ENCODE measurements around the gene ADAP1.

Gene ADAP1

DNA sequence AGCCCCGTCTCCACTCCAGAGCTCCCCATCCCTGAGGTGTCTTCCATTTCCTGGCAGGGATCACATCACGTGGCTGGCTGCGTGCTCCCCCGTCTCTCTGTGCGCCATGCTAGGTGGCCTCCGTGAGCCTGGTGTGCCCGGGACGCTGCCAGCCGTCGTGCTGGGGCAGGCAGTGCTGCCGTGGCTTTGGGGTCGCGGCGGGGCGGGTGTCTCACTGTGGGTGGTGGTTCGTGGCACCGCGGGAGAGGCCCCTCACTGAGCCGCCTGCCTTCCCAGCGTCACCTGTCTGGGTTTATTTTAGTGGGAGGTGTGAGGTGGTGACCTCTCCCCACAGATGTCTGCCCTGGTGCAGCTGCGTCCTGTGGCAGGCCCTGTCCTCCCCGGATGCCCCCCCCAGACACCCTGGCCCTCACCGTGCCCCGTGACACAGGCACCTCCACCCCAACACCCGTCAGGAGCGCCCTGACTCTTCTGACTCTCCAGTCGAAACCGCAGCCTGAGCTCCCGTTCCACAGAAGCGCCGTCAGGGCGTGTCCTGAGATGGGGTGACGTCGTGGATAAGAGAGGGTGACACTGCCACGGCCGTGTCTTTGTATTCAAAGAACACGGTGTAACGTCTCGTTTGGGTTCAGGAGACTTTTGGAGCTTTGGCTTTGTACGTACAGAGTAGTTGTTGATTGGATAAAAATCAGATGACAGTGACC is 60.2 kb downstream of the ADAP1 start:
- H2AFZ ChIP-seq (ENCODE audit: low read depth, low read length, severe bottlenecking), result no peak overlapping the region
- H3K9ac ChIP-seq (ENCODE audit: low read length), result no peak overlapping the region
- H3K4me2 ChIP-seq (ENCODE audit: low read depth, low read length, poor library complexity, severe bottlenecking), result no peak overlapping the region
- H3K27me3 ChIP-seq (ENCODE audit: low read length), result no peaks in the 10 kb centered on the region
- no peak overlapping the region for H3K27ac ChIP-seq (ENCODE audit: low read depth, low read length)
- H3K9me2 ChIP-seq (replicated peaks; ENCODE audit: insufficient read depth, low read length), result no peaks in the 10 kb centered on the region
- H3K36me3 ChIP-seq (ENCODE audit: low read length), result no peaks in the 10 kb centered on the region
- H3K79me2 ChIP-seq (ENCODE audit: insufficient read depth, low read length), result no peaks in the 10 kb centered on the region
- no peak for TF ChIP-seq EZH2phosphoT487 (conservative IDR thresholded peaks at IDR 0.05; ENCODE audit: low read length)
- TF ChIP-seq, protein P1, sequence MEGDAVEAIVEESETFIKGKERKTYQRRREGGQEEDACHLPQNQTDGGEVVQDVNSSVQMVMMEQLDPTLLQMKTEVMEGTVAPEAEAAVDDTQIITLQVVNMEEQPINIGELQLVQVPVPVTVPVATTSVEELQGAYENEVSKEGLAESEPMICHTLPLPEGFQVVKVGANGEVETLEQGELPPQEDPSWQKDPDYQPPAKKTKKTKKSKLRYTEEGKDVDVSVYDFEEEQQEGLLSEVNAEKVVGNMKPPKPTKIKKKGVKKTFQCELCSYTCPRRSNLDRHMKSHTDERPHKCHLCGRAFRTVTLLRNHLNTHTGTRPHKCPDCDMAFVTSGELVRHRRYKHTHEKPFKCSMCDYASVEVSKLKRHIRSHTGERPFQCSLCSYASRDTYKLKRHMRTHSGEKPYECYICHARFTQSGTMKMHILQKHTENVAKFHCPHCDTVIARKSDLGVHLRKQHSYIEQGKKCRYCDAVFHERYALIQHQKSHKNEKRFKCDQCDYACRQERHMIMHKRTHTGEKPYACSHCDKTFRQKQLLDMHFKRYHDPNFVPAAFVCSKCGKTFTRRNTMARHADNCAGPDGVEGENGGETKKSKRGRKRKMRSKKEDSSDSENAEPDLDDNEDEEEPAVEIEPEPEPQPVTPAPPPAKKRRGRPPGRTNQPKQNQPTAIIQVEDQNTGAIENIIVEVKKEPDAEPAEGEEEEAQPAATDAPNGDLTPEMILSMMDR (IDR thresholded peaks at IDR 0.05; ENCODE audit: insufficient read depth, low read length, poor library complexity, severe bottlenecking), result no peak
- no peaks in the 10 kb centered on the region for H4K20me1 ChIP-seq (ENCODE audit: low read depth, low read length)
- no peaks in the 10 kb centered on the region for H3K9me3 ChIP-seq (ENCODE audit: insufficient read depth, low read length)
- no peaks in the 10 kb centered on the region for H3F3A ChIP-seq (ENCODE audit: insufficient read depth)
- no peak overlapping the region for H3K4me3 ChIP-seq (ENCODE audit: insufficient read depth, low read length, poor library complexity, severe bottlenecking)

DNA sequence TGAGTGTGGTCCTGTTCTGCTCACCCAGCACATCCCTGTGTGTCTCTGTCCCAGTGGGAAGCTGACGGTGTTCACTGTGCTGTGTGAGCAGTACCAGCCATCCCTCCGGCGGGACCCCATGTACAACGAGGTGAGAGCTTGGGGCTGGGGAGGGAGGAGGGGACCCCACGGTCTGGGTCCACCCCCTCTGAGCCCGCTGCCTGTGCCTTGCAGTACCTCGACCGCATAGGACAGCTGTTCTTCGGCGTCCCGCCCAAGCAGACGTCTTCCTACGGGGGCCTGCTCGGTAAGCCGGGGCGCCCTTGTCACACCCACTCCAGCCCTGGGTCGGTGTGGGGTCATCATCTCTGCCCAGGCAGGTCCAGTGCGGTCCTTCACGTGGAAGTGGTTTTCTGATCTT is 60.8 kb downstream of the ADAP1 start:
- no peaks in the 10 kb centered on the region for H3K9me2 ChIP-seq (replicated peaks; ENCODE audit: insufficient read depth, low read length)
- H3K79me2 ChIP-seq (ENCODE audit: insufficient read depth, low read length), result peaks cover 4% of the 10 kb centered on the region; the same call in 1 of the 2 replicates
- no peak overlapping the region for H3K4me3 ChIP-seq (ENCODE audit: insufficient read depth, low read length, poor library complexity, severe bottlenecking)
- H3K27ac ChIP-seq (ENCODE audit: low read depth, low read length), result no peak overlapping the region
- H3K4me2 ChIP-seq (ENCODE audit: low read depth, low read length, poor library complexity, severe bottlenecking), result no peak overlapping the region
- no peaks in the 10 kb centered on the region for H4K20me1 ChIP-seq (ENCODE audit: low read depth, low read length)
- H3K27me3 ChIP-seq (ENCODE audit: low read length), result no peaks in the 10 kb centered on the region
- no peaks in the 10 kb centered on the region for H3F3A ChIP-seq (ENCODE audit: insufficient read depth)
- no peak overlapping the region for H3K9ac ChIP-seq (ENCODE audit: low read length)
- TF ChIP-seq, protein P1 (IDR thresholded peaks at IDR 0.05; ENCODE audit: insufficient read depth, low read length, poor library complexity, severe bottlenecking), result no peak
- no peak for TF ChIP-seq EZH2phosphoT487 (conservative IDR thresholded peaks at IDR 0.05; ENCODE audit: low read length)
- H2AFZ ChIP-seq (ENCODE audit: low read depth, low read length, severe bottlenecking), result no peak overlapping the region
- H3K9me3 ChIP-seq (ENCODE audit: insufficient read depth, low read length), result no peaks in the 10 kb centered on the region
- no peaks in the 10 kb centered on the region for H3K36me3 ChIP-seq (ENCODE audit: low read length)

DNA sequence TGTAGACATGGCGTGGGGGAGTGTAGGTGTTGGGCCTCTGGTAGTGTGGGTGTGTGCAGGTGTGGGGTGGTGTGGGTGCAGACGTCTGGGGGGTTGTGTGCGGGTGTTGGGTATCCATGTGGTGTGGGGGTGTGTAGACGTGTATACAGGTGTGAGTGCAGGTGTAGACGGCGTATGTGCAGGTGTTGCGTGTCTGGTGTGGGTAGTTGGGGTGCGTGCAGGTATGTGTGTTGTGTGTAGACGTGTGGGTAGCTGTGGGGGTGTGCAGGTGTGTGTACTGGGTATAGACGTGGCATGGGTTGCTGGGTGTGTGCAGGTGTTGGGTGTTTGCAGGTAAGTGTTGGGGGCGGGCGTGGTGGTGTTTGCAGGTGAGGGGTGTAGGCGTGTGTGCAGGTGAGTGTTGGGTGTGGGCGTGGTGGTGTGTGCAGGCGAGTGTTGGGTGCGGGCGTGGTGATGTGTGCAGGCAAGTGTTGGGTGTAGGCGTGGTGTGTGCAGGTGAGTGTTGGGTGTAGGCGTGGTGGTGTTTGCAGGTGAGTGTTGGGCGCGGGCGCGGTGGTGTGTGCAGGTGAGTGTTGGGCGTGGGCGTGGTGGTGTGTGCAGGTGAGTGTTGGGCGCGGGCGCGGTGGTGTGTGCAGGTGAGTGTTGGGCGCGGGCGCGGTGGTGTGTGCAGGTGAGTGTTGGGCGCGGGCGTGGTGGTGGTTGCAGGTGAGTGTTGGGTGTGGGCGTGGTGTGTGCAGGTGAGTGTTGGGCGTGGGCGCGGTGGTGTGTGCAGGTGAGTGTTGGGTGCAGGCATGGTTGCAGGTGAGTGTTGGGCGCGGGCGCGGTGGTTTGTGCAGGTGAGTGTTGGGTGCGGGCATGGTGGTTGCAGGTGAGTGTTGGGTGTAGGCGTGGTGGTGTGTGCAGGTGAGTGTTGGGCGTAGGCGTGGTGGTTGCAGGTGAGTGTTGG is 61.6 kb downstream of the ADAP1 start:
- Histone ChIP-seq H3K79me2 (ENCODE audit: insufficient read depth, low read length) (peaks cover 4% of the 10 kb centered on the region; the same call in 1 of the 2 replicates), H3K9me2 (replicated peaks; ENCODE audit: insufficient read depth, low read length) (no peaks in the 10 kb centered on the region), H3K27me3 (ENCODE audit: low read length) (no peaks in the 10 kb centered on the region), H3K4me2 (ENCODE audit: low read depth, low read length, poor library complexity, severe bottlenecking) (no peak overlapping the region), H3K36me3 (ENCODE audit: low read length) (no peaks in the 10 kb centered on the region), H3K4me3 (ENCODE audit: insufficient read depth, low read length, poor library complexity, severe bottlenecking) (no peak overlapping the region), H3K9ac (ENCODE audit: low read length) (no peak overlapping the region), H4K20me1 (ENCODE audit: low read depth, low read length) (no peaks in the 10 kb centered on the region), H2AFZ (ENCODE audit: low read depth, low read length, severe bottlenecking) (no peak overlapping the region), H3K27ac (ENCODE audit: low read depth, low read length) (no peak overlapping the region), H3F3A (ENCODE audit: insufficient read depth) (no peaks in the 10 kb centered on the region), H3K9me3 (ENCODE audit: insufficient read depth, low read length) (no peaks in the 10 kb centered on the region)
- TF ChIP-seq EZH2phosphoT487 (conservative IDR thresholded peaks at IDR 0.05; ENCODE audit: low read length), result no peak
- TF ChIP-seq, protein P1 (IDR thresholded peaks at IDR 0.05; ENCODE audit: insufficient read depth, low read length, poor library complexity, severe bottlenecking), result no peak
